Measurements from ENCODE around the gene HDAC4. TPM values are rescaled to one million over a fixed set of nuclear protein-coding genes. Genes with fewer than 3 reads are reported as not detected.

HDAC4 gene
- total RNA-seq, 8 experiments from 2014 or later: 12.2 to 55.7 (median 18.1) TPM

DNA sequence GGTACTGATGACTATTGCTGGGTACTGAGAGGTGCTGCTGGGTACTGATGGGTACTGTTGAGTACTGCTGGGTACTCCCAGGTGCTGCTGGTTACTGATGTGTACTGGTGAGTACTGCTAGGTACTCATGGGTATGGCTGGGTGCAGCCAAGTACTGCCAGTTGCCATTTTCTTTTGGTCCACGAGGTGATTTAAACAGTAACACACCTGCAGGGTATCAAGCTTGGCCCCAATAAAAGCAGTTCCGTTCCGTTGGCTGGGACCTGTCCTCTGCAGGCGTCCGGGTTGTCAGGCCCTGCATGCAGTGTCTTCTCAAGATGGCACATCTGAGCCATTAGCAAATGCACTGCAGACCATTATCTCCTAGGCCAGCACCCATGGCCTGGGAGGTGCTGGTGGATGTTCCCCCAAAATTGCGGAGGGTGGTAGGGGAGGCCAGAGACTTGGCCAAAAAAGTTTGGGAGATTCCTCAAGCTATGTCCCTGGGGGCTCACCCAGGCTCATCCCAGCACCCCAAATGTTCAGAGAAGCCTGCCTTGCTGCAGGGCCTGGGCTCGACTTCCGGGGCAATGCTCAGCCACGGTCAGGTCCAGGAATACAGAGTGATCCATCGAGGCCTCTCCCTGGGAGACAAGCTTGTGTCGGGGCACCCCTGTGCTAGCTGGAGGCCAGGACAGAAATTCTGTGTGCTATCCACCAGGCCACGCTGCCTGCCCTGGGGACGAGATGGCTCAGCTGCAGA, 387.7 kb downstream of the HDAC4 start:
- H3K4me3 ChIP-seq: no peak overlapping the region
- in situ Hi-C loops (cut with MboI; ENCODE audit: low pct_unique_long_range_greater_than_20kb in 2 of 9, low sequenced_read_pairs in 9 of 9, unreplicated experiment in 9 of 9): no loop called here
- peak in 1 of 8 experiments; percentile 18 for ATAC-seq (replicated peaks in 6 of 8)
- H3K27ac ChIP-seq: no peak overlapping the region
- H3K4me1 ChIP-seq (replicated peaks in 1 of 2): peaks cover 23 to 29% of the 10 kb centered on the region in 2 donors
- 0 to 88% (median 55%) methylated on average over 1 to 7 of the region's 13 CpGs; no CpG with 5 or more reads in 5 of the 10 experiments for WGBS, 10 experiments

DNA sequence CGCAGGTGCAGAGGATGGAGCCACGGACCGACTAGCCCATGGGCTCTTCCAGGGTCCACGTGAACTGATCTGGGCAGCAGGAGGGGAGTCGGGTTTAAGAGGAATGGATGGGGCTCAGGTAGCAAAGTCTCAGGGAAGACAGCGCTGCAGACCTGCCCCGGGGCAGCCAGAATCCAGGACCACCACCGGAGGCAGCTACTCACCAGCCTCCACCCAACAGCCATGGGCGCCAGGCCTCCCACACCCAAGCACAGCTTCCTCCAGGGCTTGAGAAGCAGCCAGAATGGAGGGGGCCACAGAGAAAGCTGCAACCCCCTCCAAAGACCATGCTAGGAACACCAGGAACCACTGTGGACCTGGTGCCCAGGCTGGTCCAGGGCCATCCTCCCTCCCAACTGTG, 388.6 kb downstream of the HDAC4 start:
- H3K4me3 ChIP-seq: no peak overlapping the region
- in situ Hi-C loops (cut with MboI; ENCODE audit: low pct_unique_long_range_greater_than_20kb in 2 of 9, low sequenced_read_pairs in 9 of 9, unreplicated experiment in 9 of 9): no loop called here
- ATAC-seq (replicated peaks in 6 of 8): no peak
- H3K4me1 ChIP-seq (replicated peaks in 1 of 2): peaks cover 23 to 29% of the 10 kb centered on the region in 2 donors
- no peak overlapping the region for H3K27ac ChIP-seq
- 78 to 95% (median 80%) methylated on average over 1 to 5 of the region's 9 CpGs; no CpG with 5 or more reads in 7 of the 10 experiments for WGBS, 10 experiments

DNA sequence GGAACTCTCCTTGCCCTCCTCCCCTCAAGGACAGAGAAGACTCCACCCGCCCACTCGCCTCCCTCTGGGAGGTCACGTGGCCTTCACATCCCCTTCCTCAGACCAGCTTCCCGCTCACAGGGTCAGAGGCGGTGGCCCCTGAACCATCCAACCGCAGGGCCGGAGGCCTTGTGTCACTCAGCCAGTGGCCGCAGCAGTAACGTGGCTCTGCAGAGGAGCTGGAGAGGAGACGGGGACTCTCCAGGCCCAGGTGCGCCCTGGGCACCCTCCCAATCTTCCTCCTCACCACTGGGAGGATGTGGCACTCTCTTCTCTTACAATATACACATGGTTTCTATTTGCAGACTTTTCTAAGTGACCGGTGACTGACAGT, 391.2 kb downstream of the HDAC4 start:
- Histone ChIP-seq H3K27ac (no peak overlapping the region), H3K4me1 (replicated peaks in 1 of 2) (peaks cover 13 to 18% of the 10 kb centered on the region in 2 donors), H3K4me3 (no peak overlapping the region)
- WGBS, 10 experiments: 0 to 100% (median 100%) methylated on average over 1 to 5 of the region's 12 CpGs; no CpG with 5 or more reads in 3 of the 10 experiments
- ATAC-seq (replicated peaks in 6 of 8): peak in 4 of 8 experiments; percentile 3 to 28 (median 18)
- in situ Hi-C loops (cut with MboI; ENCODE audit: low pct_unique_long_range_greater_than_20kb in 2 of 9, low sequenced_read_pairs in 9 of 9, unreplicated experiment in 9 of 9): no loop called here

DNA sequence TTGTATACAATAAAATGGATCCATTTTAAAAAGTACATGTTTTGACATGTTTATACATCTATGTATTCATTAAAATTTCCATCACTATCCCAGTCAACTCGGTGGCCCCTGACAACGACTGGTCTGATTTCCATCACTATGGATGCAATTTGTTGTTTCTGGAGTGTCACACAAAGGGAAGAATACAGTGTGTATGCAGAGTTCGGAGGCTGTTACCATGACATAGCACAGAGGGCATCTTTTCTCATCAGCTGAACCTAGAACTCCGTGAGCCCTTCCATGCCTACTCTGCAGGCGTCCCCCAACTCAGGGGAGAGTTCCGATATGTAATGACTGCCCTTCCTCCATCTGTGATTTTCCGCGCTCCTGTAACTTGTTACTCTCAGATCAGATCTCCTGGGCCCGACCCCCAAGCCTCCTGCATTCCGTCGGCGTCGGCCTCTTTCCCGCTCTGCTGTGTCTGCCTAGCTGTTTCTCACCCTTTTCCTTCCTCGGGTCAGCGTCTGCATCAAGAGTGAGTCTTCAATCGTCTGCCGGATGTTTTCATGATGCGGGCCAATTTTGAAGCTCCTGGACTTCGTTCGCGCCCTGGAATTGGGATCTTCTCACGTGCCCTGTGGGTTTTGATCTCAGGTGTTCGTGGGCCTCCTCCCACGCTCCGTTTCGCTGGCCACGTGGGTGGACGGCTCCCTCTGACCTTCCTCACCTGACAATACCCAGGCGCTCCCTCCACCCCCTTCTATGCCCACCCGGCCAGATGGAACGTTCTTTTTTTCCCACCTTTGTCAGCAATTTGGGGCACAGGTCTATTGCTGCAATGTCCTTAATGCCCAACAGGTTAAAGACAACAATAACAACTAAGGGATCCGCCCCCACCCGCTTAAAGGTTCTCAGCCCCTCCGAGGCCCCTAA, 391.9 kb downstream of the HDAC4 start:
- ATAC-seq (replicated peaks in 6 of 8): peak in 5 of 8 experiments; percentile 68 to 80 (median 71)
- Histone ChIP-seq H3K27ac (peak overlapping the region in 1 of 2 donors; percentile 51), H3K4me1 (replicated peaks in 1 of 2) (peaks cover 13 to 18% of the 10 kb centered on the region in 2 donors), H3K4me3 (no peak overlapping the region)
- in situ Hi-C loops (cut with MboI; ENCODE audit: low pct_unique_long_range_greater_than_20kb in 2 of 9, low sequenced_read_pairs in 9 of 9, unreplicated experiment in 9 of 9): no loop called here
- WGBS, 10 experiments: 40 to 93% (median 66%) methylated on average over 1 to 21 of the region's 35 CpGs

DNA sequence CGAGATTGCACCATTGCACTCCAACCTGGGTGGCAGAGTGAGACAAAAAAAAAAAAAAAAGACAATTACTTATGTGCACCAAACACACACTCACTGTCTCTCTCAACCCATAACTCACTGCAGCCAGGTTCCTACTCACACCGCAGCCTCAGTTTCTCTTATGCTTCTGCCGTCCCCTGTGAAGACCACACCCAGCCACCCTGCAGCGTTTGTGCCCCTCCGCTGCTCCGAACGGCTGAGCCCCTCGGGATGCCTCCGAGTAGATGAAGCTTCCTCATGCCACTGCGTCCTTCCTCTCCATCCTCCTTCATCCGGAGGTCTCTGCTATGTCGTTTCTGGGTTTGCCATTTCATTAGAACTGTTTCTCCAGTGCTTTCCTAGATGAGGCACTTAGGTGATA, 392.8 kb downstream of the HDAC4 start:
- Histone ChIP-seq H3K4me3 (no peak overlapping the region), H3K4me1 (replicated peaks in 1 of 2) (peaks cover 12 to 13% of the 10 kb centered on the region in 2 donors), H3K27ac (no peak overlapping the region)
- no peak for ATAC-seq (replicated peaks in 6 of 8)
- in situ Hi-C loops (cut with MboI; ENCODE audit: low pct_unique_long_range_greater_than_20kb in 2 of 9, low sequenced_read_pairs in 9 of 9, unreplicated experiment in 9 of 9): no loop called here
- WGBS, 10 experiments: 81 to 93% (median 90%) methylated on average over 2 to 11 of the region's 12 CpGs; no CpG with 5 or more reads in 2 of the 10 experiments

DNA sequence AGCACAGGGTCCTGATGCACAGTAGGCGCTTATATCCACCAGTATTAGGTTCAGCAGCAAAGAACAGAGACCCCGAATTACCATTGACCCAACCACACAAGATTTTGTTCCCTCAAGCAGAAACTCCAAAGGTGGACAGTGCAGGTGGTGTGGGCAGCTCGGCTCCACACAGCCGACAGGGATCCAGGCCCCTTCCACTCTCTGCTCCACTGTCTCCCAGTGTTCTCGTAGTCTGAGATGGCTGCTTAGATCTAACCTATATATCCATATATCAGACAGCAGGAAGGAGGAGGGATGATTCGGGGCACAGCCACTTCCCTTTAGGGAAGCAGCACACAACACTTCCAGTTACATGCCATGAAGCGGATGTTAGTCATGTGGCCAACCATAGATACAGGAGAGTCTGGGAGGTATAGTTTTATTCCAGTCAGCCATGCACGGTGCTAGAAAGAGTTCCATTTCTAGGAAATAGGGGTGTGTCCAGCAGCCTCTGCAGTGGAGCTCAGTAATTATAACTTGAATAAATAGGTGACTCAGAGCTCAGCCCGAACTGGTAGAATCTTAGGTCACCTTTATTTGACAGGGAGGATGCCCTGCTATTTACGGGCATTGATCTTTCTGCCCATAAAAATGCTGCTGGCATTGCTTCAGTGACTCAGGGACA, 394.1 kb downstream of the HDAC4 start:
- Histone ChIP-seq H3K4me1 (replicated peaks in 1 of 2) (peaks cover 12 to 13% of the 10 kb centered on the region in 2 donors), H3K27ac (no peak overlapping the region), H3K4me3 (no peak overlapping the region)
- WGBS, 10 experiments: 61 to 100% (median 77%) methylated on average over 3 to 8 of the region's 10 CpGs; no CpG with 5 or more reads in 4 of the 10 experiments
- ATAC-seq (replicated peaks in 6 of 8): peak; percentile 49 to 89 (median 76)
- in situ Hi-C loops (cut with MboI; ENCODE audit: low pct_unique_long_range_greater_than_20kb in 2 of 9, low sequenced_read_pairs in 9 of 9, unreplicated experiment in 9 of 9): no loop called here

DNA sequence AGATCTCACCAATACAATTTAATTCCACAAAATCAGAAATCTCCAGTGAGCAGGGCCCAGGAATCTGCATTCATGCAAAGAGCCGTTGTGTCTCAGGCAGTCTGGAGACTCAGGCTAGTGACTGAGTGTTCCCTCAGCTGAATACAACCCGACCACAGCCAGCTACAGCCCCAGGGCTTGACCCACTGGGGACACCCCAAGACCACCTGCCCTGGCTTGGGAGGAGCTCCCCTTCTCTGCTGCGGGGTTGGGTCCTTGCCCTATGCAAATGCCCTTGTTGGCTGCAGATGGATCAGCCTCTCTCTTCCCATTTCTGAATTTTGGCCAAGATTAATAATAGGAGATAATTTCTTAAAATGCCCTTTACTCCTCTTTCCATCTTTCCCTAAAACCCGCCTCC, 395.2 kb downstream of the HDAC4 start:
- in situ Hi-C loops (cut with MboI; ENCODE audit: low pct_unique_long_range_greater_than_20kb in 2 of 9, low sequenced_read_pairs in 9 of 9, unreplicated experiment in 9 of 9): no loop called here
- Histone ChIP-seq H3K4me3 (no peak overlapping the region), H3K27ac (no peak overlapping the region), H3K4me1 (replicated peaks in 1 of 2) (peaks cover 12 to 13% of the 10 kb centered on the region in 2 donors)
- ATAC-seq (replicated peaks in 6 of 8): no peak
- WGBS, 10 experiments: 58 to 100% (median 86%) methylated on average over 1 to 3 of the region's 4 CpGs; no CpG with 5 or more reads in 1 of the 10 experiments

DNA sequence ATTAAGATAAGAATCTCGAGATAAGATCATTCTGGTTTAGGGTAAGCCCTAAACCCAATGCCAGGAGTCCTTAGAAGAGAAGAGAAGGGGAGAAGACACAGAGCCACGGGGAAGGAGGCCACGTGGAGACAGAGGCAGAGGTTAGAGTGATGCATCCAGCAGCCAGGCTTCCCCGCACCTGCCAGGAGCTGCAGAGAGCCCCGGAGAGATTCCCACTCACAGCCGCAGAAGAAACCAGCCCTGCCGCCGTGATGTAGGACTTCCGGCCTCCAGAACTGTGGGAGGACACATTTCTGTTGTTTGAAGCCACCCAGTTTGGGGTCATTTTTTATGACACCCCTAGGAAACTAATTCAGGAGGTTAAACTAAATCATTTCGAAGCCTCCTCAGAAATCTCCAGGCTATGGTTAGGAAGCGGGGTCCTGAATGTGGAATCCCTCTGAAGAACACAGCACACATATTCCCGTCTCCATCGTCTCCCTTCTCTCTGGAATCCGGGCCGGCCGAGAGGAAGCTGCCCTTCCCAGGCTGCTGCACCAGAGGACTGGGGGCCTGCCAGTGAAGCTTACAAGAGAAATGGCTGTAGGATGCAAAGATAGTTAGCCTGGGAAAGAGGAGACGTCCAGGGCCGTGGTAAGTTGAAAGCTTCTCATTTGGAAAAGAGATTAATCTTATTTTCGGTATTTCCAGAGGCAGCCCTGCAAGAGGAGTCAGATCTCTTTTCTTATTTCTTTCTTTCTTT, 396.4 kb downstream of the HDAC4 start:
- Histone ChIP-seq H3K4me1 (replicated peaks in 1 of 2) (peaks cover 10 to 14% of the 10 kb centered on the region in 2 donors), H3K27ac (no peak overlapping the region), H3K4me3 (no peak overlapping the region)
- WGBS, 10 experiments: 60 to 100% (median 76%) methylated on average over 1 to 10 of the region's 19 CpGs
- no peak for ATAC-seq (replicated peaks in 6 of 8)
- in situ Hi-C loops (cut with MboI; ENCODE audit: low pct_unique_long_range_greater_than_20kb in 2 of 9, low sequenced_read_pairs in 9 of 9, unreplicated experiment in 9 of 9): no loop called here

DNA sequence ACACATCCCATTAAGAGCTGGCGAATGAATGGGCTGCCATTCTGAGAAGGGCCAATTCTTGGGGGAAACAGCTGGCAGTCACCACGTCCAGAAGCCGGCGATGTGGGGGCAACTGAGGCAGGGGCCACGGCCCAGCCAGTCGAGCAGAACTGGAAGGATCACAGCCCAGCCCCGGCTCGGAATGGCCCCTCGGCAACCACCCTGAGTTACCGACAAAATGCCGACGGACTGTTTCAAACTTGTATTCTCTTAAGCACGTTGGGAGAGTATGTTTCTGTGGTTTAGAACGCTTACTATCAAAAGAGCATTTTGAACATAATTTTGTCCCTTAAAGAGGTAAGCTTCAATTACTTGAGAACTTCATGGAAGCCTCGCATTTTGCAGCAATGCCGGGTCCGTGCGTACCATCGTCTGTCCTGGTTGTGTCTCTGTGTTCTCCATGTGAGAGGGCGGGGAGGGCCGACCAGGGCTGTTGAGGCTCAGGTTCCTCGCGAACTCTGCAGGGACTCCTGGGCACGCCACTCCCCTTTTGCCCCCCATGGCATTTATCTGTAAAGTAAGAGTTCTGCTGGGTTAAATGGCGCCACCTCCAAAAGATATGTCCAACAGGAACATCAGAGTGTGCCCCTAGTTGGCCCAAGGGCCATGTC, 397.1 kb downstream of the HDAC4 start:
- peaks cover 10 to 13% of the 10 kb centered on the region in 2 donors for H3K4me1 ChIP-seq (replicated peaks in 1 of 2)

DNA sequence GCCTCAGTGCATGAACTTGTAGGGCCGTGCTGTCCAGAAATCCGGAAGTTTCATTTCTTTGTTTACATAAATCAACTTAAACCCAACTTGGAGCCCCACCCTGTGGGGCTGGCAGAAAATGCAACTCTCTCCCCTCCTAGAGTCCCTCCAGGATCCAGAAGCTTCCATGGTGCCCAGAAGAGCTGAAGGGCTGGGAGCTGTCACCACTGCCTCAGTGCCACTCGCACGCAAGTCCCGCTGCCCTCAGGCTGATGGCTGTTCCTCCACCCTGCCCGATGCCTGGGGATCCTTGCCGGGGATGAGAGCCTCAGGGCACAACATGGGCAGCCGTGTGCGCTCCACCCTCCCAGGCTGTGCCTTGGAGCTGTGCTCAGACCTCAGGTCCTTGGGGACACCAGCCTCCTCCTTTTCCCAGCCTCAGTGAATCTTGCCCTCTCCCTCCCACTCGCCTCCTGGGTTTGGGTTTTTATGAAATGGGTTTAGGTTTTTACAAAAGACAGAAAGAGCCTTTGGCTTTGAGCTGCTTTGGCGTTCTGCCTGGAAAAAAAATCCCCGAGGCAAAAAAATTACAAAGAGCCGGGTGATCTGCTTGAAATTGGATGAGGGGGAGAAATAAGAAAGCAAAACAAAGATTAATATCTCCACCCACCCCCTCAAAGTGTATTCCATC, 397.7 kb downstream of the HDAC4 start:
- H3K4me1 ChIP-seq (replicated peaks in 1 of 2): peaks cover 12 to 15% of the 10 kb centered on the region in 2 donors
- no peak overlapping the region for H3K4me3 ChIP-seq
- in situ Hi-C loops (cut with MboI; ENCODE audit: low pct_unique_long_range_greater_than_20kb in 2 of 9, low sequenced_read_pairs in 9 of 9, unreplicated experiment in 9 of 9): no loop called here
- 0 to 98% (median 0%) methylated on average over 1 to 11 of the region's 13 CpGs; no CpG with 5 or more reads in 3 of the 10 experiments for WGBS, 10 experiments
- no peak overlapping the region for H3K27ac ChIP-seq
- ATAC-seq (replicated peaks in 6 of 8): peak in 3 of 8 experiments; percentile 67 to 87 (median 74)

More for the DNA sequence above, 397.1 kb downstream of the HDAC4 start:
- no peak overlapping the region for H3K4me3 ChIP-seq
- in situ Hi-C loops (cut with MboI; ENCODE audit: low pct_unique_long_range_greater_than_20kb in 2 of 9, low sequenced_read_pairs in 9 of 9, unreplicated experiment in 9 of 9): no loop called here
- 20 to 100% (median 85%) methylated on average over 1 to 21 of the region's 25 CpGs for WGBS, 10 experiments
- H3K27ac ChIP-seq: no peak overlapping the region
- no peak for ATAC-seq (replicated peaks in 6 of 8)

DNA sequence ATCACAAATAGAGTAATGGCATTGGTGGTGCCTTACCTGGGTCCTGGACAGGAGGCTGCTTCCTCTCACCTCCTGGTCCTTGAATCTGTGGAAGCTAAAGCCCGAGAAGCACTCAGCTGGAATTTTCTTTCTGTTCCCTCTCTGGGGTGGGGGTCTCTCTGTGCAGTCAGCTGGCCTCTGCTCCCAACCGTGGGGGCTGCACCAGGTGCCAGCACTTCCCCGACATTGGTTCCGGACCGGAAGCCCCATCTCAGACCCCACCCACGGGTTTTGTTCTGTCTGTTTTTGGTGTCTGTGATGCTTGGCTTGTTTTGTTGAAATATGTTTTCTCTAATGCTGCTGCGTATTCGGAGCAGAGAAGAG, 398.2 kb downstream of the HDAC4 start:
- Histone ChIP-seq H3K4me3 (no peak overlapping the region), H3K4me1 (replicated peaks in 1 of 2) (peaks cover 12 to 15% of the 10 kb centered on the region in 2 donors), H3K27ac (no peak overlapping the region)
- in situ Hi-C loops (cut with MboI; ENCODE audit: low pct_unique_long_range_greater_than_20kb in 2 of 9, low sequenced_read_pairs in 9 of 9, unreplicated experiment in 9 of 9): no loop called here
- WGBS, 10 experiments: 0 to 97% (median 67%) methylated on average over 1 to 7 of the region's 8 CpGs; no CpG with 5 or more reads in 3 of the 10 experiments
- ATAC-seq (replicated peaks in 6 of 8): no peak

Data from motor neuron (in vitro differentiated cells).